ENCODE results near the gene ERN1.

DNA sequence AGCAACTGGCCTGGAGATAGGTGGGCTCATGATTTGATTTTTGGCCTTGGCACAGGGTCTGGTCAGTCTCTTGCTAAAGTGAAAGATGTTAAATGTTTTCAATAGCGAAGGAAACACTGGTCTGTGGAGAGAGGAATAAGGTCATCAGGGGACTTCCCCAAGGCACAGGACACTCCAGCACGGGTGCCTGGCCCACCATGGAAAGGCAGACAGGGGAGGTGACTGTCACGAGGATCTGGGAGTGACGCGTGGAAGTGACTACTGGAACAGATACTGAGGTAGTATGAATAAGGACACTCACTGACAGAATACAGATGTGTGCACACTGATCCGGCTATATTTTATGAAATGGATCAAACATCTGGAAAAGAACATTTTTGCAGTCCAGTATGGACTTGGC lies 92.8 kb downstream of the ERN1 start:
- TF ChIP-seq EZH2 (IDR thresholded peaks at IDR 0.05) (no peak), FOXP2 (optimal IDR thresholded peaks at IDR 0.05; ENCODE audit: control extremely low read depth, extremely low read length, insufficient read depth) (no peak)
